Measurements from ENCODE around the gene USP40. TPM values are rescaled to one million over a fixed set of nuclear protein-coding genes. Genes with fewer than 3 reads are reported as not detected.

Gene USP40
- total and polyA plus RNA-seq, 2 of the 8 experiments (the other 6 are each of a cell fraction or from before 2014, with no cell fraction given): 12.0 to 15.7 TPM

- TF ChIP-seq CHD7 (IDR thresholded peaks at IDR 0.05; ENCODE audit: insufficient replicate concordance, low read length) (no peak), ZNF274 (IDR thresholded peaks at IDR 0.05; ENCODE audit: borderline replicate concordance, extremely low read depth, low read length) (no peak), NRF1 (IDR thresholded peaks at IDR 0.05; ENCODE audit: low read depth, low read length) (no peak), SIRT6 (IDR thresholded peaks at IDR 0.05; ENCODE audit: low read length) (no peak)
Measured at GRCh38 chr2:233435436-233436190, 131.0 kb downstream of the USP40 start (continued).
